KG1 (cell line): ENCODE measurements around the gene MSRB1.
"Not testable (repeated sequence)": the region's sequence is repeated elsewhere in the genome, so short reads cannot be mapped to it uniquely, and the experiment has no call there.

Source experiments
- DNase-seq: peaks from one replicate; lab custom pipeline; 2025; lab: John Stamatoyannopoulos, UW

The MSRB1 gene

DNA sequence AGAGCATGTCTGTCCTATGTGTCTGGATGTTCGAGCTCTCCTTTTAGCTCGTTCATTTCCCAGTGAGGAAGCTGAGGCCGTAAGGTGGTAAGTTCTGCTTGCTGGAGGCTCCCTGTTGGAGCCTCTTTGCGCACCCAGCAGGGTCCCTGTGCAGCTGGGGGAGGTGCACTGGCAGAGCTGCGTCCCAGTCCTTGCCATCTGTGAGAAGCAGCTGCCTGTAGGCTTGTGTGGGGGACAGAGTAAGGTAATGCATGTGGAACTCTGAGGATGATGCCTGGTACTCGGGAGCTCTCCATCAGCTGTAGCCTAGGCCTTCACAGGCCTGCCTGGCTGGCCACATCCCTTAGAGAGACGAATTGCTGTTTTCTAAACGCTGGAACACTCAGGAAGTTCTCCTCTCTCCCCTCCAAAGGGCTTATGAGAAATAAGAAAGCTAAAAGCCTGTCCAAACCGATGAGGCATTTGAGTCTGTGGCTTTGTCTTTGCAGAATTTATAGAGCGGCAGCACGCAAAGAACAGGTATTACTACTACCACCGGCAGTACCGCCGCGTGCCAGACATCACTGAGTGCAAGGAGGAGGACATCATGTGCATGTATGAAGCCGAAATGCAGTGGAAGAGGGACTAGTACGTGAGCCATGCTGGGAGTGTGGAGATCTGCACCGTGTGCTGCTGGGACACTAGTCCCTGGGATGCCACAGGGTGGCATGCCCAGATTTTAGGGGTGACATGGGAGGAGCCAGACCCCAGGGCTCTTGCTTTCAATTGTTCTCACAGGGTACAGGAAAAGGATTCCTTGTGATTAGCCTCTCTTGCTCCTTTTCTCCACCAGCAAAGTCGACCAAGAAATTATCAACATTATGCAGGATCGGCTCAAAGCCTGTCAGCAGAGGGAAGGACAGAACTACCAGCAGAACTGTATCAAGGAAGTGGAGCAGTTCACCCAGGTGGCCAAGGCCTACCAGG, 17.9 kb upstream of the MSRB1 start:
- no peak for DNase-seq

DNA sequence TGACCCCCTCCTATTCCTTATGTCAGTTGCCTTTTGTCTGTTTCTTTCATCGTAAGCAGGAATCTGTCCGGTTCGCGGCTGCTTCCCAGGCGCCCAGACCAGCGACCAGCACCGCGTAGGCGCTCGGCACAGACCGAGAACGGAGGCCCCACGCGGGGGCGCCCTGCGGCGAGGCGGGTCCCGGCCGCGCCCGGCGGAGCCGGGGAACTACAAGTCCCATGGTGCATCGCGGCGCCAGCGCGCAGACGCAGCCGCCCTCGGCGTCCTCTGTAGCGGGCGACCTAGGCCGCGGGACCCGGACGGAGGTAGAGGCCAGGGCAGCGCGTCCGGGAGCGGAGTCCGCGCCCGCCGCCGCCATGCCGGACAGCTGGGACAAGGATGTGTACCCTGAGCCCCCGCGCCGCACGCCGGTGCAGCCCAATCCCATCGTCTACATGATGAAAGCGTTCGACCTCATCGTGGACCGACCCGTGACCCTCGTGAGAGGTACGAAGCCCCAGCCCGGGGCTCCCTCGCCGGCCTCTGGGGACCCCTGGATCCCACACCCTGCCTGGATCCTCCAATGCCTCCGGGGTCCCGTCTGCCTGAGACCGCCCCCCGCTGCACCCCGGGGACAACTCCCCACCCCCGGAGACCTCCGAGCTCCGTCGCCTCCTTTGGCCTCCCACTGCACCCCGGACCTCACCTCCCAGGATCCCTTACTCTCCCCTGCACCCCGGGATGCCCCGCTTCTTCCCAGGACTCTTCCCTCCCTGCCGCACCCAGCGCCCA, 16.5 kb upstream of the MSRB1 start, which contains the start of gene NDUFB10:
Gene NDUFB10 (plus strand): TSS at position 270 of the 771 bp plus-strand sequence. CDS start 87 bp downstream, at position 357.
- DNase-seq, result peak; percentile 76

DNA sequence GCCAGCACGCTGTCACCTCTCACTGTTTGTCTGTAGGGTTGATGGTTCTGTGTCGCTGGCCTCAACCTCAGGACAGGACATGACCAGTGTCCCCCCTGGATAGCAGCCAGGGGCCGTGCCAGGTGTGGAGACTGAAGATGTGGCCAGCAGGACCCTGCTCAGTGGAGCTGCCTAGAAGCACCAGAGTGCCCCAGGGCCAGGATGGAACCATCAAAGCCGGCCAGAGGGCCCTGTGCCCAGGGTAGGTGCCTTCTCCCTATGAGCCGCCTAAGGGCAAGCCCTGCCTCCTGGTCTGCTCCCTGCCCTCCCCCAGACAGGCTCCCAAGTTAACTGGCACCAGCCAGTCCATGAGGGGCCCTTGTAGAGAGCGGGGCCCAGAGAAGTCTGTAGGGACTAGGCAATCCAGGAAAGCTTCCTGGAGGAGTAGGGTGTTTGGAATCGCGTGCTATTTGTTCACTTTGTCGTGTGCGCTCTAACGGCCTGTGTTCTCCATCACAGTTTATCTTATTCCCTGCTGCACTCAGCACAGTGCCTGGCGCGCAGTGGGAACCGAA, 15.8 kb upstream of the MSRB1 start:
- DNase-seq, result no peak

DNA sequence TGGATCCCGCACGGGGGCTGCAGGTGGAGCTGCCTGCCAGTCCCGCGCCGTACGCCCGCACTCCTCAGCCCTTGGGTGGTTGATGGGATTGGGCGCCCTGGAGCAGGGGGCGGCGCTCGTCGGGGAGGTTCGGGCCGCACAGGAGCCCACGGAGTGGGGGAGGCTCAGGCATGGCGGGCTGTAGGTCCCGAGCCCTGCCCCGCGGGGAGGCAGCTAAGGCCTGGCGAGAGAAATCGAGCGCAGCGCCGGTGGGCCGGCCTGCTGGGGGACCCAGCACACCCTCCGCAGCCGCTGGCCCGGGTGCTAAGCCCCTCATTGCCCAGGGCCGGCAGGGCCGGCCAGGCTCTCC, 15.1 kb upstream of the MSRB1 start:
- not testable (repeated sequence) for DNase-seq

DNA sequence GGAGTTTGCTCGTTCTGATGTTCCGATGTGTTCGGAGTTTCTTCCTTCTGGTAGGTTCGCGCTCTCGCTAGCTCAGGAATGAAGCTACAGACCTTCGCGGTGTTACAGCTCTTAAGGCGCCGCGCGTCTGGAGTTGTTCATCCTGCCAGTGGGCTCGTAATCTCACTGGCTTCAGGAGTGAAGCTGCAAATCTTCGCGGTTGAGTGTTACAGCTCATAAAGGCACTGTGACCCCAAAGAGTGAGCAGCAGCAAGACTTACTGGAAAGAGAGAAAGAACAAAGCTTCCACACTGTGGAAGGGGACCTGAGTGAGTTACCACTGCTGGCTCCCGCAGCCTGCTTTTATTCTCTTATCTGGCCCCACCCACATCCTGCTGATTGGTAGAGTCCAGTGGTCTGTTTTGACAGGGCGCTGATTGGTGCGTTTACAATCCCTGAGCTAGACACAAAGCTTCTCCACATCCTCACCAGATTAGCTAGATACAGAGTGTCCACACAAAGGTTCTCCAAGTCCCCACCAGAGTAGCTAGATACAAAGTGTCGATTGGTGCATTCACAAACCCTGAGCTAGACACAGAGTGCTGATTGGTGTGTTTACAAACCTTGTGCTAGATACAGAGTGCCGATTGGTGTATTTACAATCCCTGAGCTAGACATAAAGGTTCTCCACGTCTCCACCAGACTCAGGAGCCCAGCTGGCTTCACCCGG, 14.6 kb upstream of the MSRB1 start:
- not testable (repeated sequence) for DNase-seq

DNA sequence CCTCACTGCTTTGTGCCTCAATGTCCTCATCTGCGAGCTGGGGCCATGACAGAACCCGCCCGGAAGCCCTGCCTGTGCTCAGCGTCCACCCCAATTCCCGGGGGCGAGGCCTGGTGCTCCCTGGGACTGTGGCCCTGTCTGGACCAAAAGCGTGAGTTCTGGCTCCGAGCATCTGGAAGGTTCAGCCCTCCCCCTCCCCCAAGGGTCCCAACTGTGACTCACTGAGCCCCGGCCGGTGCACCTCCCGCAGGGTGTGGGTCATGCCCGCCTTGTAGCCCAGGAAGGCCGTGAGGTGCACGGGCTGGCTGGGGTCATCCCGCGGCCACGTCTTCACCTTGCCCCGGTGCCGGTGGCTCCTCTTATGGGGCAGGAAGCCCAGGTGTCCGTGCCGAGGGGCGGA, 10.7 kb upstream of the MSRB1 start:
- DNase-seq, result no peak

DNA sequence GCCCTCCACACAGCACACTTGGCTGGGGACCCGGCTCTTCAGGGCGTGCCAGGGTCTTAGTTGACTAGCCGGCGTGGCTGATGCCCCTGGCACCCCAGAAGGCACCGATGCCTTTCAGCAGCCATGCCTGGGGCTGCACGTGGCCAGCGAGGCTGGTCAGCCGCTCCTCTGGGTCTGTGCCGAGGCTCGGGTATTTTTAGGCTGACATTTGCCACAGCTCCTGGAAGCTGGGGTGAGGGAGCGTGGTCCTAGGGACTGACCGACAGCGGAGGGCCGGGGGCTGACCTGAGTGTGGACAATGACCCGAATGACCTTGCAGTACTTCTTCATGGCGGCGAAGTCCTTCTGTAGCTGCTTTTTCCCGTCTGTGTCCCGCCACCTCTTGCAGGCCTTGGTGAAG, 7.6 kb upstream of the MSRB1 start:
- DNase-seq, result no peak

DNA sequence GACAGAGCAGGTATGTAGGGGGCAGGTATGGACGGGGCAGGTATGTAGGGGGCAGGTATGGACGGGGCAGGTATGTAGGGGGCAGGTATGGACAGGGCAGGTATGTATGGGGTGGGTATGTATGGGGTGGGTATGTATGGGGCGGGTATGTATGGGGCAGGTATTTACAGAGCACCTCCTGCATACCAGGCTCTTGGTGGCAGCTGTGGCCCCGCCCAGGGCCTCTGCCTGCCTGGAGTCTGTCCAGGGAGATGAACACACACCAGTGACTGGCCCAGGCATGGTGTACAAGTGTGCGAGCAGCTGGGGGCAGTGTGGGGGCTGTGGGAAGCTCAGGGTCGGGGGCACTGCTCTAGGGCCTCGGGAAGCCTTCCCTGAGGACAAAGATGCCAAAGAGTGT, 7.0 kb upstream of the MSRB1 start:
- DNase-seq, result no peak

DNA sequence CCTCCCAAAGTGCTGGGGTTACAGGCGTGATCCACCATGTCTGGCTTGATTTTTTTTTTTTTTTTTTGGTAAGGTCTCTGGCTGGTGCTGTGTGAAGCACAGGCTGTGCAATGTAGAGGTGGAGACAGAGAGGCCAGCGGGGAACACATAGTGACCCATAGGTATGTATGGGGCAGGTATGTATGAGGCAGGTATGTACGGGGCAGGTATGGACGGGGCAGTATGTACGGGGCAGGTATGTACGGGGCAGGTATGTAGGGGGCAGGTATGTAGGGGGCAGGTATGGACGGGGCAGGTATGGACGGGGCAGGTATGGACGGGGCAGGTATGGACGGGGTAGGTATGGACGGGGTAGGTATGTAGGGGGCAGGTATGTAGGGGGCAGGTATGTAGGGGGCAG, 6.5 kb upstream of the MSRB1 start:
- no peak for DNase-seq

DNA sequence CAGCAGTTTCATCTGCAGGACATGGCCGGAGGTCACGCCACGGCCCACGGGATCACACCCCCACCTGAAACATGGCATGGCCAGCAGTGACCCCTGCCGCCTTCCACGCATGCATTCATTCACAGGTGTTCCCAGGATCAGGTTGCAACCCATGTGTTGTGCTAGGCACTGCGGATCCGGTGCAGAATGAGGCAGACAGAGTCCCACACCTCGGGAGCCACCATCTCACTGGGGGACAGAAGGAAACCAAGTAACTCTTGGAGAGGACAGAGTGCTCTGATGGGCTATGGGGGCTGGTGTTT, 4.3 kb upstream of the MSRB1 start:
- no peak for DNase-seq

DNA sequence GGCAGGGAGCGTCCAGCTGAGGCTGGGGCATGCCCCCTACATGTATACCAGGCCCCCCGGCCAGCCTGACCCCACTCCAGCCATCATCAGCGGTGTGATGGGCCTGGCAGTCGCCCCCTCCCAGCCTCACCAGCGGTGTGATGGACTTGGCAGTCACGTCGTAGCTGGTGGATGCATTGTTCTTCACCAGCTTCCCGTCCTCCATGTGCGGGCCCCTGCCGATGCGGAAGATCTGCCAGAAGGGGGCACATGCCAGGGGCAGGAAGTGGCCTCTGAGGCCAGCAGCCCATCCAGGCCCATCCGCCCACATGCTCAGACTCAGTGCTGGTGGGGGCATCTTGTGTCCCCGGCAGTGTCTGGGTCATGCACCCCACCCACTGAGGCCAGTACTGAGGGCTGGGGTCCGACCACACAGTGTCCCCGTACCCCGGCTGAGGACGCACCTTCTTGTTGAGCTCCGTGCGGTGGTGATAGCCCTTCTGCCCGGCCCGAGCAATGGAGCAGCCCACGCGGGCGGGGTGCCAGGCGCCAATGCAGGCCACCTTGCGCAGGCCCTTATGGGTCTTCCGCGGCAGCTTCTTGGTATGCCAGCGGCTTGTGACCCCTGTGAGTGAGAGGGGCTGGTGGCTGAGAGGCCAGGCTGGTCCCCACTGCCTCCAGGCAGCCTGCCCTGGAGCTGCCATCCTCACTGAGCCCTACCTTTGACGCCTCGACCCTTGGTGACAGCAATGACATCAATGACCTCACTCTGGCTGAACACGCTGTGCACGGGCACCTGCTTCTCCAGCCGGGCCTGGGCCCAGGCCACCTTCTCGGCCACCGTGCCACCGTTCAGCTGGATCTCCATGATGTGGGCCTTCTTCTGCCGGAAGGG, 3.7 kb upstream of the MSRB1 start:
- no peak for DNase-seq

DNA sequence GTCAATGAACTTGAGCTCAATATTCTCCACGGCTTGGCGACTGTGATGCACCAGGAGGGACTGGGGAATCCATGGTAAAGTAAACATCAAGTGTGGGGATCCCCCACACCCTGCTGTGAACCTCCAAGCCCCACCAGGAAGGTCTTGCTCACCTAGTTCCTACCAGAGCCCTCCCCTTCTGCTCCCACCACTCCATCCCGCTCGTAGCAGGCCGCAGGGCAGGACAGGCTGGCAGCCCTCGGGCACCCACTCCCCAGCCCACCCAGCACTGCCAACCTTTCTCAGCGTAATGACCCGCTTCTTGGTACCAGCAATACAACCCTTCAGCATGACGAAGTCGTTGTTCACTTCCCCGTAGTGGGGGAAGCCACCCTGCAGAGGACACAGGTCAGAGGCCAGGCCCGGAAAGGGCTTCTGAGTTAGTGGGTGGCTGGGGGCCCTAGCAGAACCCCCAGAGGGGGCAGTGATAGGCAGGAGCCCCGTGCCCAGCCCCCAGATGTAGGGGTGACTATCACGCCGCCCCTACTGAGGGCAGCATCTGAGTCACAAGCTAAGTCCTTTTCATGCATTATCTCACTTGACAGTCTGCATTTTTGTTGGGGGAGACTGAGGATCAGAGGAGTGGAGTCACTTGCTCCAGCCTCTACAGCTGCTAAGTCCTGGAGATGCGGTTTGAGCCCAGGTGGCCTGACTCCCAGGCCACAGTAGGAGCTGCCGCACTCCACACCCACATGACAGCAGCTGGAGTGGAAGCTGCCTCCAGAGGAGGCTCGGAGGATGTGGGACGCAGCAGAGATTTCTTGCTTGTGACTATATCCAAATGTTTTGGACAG, 2.8 kb upstream of the MSRB1 start:
- DNase-seq, result no peak

DNA sequence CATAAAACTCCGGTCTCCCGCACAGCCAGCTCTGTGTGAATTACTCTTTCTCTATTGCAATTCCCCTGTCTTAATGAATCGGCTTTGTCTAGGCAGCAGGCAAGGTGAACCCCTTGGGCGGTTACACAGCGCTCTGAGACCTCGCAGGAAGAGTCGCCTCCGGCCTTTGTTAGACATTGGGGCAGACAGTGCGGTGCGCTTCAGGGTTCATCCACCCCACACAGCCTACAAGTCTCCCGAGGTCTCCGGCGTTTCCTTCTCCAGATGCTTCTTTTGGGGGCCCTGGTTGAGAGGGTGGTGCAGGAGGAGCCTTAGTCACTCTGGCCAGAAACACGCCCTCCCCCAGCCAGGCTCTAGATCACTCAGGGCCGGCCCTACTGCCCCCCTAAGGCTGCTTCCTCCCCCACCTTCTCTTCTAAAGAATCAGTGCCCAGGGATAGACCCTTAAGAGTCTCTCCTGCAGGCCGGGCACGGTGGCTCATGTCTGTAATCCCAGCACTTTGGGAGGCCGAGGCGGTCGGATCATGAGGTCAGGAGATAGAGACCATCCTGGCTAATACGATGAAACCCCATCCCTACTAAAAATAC, 1.7 kb upstream of the MSRB1 start:
- DNase-seq, result no peak

DNA sequence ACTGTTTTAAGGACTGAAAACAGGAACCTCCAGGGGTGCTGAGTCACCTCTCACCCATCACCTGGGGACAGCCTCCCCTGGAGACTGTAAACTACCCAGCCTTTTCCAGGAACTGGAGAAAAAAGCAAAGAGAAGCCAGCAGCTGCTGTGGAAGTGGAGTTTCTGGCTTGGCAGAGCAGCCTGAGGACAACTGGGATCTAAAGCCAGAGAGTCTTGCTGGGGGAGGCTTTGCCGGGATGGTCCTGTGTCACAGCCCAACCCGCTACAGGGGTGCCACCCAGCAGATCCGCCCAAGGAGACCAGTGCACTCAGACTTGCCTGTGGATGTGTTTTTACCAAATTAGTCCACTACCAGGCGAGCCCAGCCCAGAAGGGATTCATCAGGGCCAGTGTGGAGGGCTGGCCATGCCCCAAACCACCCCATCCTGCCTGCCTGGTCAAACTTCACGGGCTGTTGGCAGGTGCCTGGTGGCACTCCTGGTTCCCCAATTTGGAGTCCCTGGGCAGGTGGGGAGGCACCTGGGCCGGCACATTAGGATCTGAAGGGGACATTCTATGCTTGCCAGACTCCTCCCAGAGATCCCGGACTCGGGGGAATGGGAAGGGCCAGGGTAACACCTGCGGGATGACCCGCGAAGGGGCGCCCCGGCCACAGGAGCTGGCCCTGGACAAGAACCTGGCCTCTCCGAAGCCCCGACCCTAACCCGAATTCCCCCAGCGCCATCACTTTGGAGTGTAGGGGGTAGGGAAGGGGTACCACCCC, 771 bp downstream of the MSRB1 start:
- no peak for DNase-seq

DNA sequence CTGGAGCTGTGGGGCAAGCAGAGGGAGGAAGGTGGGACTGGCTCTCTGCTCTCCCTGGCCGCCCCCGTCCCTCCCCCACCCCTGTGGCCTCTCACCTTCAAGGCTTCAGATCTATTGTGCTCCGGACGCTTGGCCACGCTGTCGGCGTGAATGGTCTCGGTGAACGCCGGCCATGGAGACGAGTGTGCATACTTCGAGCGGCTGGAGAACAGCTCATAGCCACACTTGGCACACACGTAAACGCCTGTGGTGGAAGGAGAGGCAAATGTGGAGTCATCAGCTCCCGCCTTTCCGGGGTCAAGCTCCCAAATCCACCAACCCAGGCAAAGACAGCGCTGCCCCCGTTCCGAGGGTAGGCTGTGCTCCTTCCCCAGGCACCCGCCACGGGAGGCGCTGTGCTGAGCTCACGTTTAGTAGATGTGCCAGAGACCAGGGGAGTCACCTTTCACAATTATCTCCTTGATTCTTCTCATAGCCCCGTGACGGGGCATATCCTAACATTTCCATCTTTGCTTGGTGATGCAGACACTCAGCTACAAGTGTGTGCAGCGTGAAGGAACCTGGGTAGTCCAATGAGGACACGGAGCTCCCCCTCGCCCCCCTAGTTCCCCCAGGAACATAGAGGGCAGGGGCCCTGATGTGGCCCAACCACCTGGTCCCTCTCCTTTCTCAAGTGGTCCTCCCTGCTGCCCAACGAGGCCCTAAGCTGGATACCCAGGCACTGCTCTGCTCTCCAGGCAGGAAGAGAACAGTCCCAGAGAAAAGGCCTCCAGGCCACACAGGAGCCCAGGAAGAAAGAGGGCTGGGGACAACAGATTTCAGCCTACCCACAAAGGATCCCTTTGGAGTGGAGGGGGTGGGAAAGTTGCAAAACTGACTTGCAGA, 1.6 kb downstream of the MSRB1 start:
- DNase-seq, result no peak

DNA sequence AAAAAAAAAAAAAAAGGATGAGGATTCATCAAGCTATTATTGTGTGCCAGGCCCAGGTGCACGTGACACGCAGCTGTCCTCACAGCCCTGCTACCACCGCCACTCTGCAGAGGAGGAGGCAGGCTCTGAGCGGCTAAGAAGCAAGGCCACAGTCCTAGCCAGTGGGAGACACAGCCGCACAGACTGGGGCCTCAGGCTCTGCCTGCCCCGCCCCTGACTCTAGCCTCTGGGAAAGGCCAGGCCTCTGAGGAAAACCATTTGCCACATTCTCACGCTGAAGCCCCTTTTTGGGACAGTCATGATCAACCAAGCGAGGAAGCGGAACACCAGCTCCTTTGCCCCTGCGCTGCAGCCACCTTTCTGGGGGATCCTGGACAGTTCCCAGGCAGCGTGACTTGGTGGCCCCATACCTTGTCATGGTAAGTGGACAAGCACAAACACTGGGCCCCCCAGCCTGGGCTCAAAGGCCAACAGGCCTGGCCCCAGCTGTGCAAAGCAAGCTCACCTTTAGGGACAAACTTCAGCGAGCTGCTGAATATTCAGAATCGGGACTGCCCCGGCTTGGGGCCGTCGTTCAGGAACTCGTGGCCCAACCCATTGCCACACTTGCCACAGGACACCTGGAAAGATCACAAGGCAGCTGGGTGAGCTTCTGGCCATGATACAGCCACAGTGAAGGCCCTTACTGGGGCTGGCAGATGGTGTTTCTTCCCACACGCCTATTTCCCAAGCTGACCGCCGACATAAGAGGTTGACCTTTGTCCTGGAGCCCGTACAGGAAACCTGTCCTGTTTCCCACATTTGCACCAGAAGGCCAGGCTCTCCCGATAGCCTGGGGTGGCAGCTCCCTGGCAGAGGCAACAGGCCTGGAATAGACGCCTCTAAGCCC, 2.5 kb downstream of the MSRB1 start:
- DNase-seq, result no peak

DNA sequence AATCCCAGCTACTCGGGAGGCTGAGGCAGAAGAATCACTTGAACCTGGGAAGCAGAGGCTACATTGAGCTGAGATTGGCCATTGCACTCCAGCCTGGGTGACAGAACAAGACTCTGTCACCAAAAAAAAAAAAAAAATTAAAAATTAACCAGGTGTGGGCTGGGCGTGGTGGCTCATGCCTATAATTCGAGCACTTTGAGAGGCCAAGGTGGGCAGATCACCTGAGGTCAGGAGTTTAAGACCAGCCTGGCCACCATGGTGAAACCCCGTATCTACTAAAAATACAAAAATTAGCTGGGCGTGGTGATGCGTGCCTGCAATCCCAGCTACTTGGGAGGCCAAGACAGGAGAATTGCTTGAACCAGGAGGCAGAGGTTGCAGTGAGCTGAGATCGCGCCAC, 3.2 kb downstream of the MSRB1 start:
- not testable (repeated sequence) for DNase-seq
